ENCODE results near the gene ZIC1. TPM values are rescaled to one million over a fixed set of nuclear protein-coding genes. Genes with fewer than 3 reads are reported as not detected.

Gene ZIC1
- total RNA-seq, 2 donors from 2014 or later = not detected

GRCh38 chr3:147462856-147463255, 53.7 kb downstream of the ZIC1 start:
- H3K36me3 ChIP-seq = no peaks in the 10 kb centered on the region
- TF ChIP-seq POLR2A (IDR thresholded peaks at IDR 0.05) (no peak), POLR2AphosphoS5 (IDR thresholded peaks at IDR 0.05) (no peak), CTCF (IDR thresholded peaks at IDR 0.05) (no peak)
- H3K9me3 ChIP-seq = no peaks in the 10 kb centered on the region
- no peaks in the 10 kb centered on the region for H3K27me3 ChIP-seq (replicated peaks; ENCODE audit: insufficient read depth)
- 59% methylated on average over 1 of the region's 1 CpG for WGBS
- intact Hi-C loops (cut with DNase I) = no loop called here
- no peak for DNase-seq (ENCODE audit: low spot score)
- H3K4me3 ChIP-seq = no peak overlapping the region
- no peak overlapping the region for H3K27ac ChIP-seq
- no peaks in the 10 kb centered on the region for H3K4me1 ChIP-seq (replicated peaks)

Other genes with a start within 250 kb of the ZIC1 start
- not detected for gene ZIC4, start 2.8 kb upstream of the ZIC1 start, total RNA-seq